Measurements from ENCODE around the gene SMIM20.
A peak's percentile ranks its signal among the peaks of the same experiment; 100 is the strongest.

SMIM20 gene

DNA sequence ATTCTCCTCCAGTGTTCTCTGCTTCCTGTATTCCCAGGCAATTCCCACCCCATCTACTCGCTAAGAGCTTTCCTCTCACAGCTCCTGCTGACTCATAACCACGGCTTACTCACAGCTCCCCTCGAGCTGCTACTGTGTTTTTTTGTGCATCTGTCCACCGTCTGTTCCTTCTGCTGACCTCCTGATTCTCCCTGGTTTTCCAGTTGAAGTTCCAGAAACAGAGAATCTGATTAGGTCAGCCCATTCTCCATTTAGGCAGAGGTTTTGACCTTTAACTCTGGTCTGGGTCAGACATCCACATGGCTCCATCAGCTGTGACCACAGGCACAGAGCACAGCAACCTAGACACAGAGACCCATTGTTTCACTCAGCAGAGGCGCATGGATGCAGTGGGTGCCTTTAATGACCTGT lies 5.5 kb upstream of the SMIM20 start:
- peaks cover 11% of the 10 kb centered on the region for H3K27me3 ChIP-seq (ENCODE audit: insufficient read depth, insufficient read length)
- DNase-seq (ENCODE audit: low read depth, low spot score): no peak
- no peaks in the 10 kb centered on the region for H3K4me1 ChIP-seq (ENCODE audit: insufficient read depth, insufficient read length)
- no peak overlapping the region for H3K9ac ChIP-seq (ENCODE audit: insufficient read length, low read depth)
- no peaks in the 10 kb centered on the region for H3K36me3 ChIP-seq (ENCODE audit: insufficient read depth, insufficient read length, low read length)
- peaks cover 22% of the 10 kb centered on the region for H3K9me3 ChIP-seq (ENCODE audit: insufficient read depth, low read length)
- no peak overlapping the region for H3K4me3 ChIP-seq (ENCODE audit: insufficient read length, low read depth)
- no peak for TF ChIP-seq ZNF274 (IDR thresholded peaks at IDR 0.05; ENCODE audit: low read depth, low read length)

GRCh38 chr4:25911356-25911755 lies 2.7 kb upstream of the SMIM20 start:
- Histone ChIP-seq H3K27me3 (ENCODE audit: insufficient read depth, insufficient read length) (peaks cover 13% of the 10 kb centered on the region), H3K36me3 (ENCODE audit: insufficient read depth, insufficient read length, low read length) (no peaks in the 10 kb centered on the region), H3K9me3 (ENCODE audit: insufficient read depth, low read length) (peaks cover 22% of the 10 kb centered on the region), H3K4me3 (ENCODE audit: insufficient read length, low read depth) (no peak overlapping the region), H3K4me1 (ENCODE audit: insufficient read depth, insufficient read length) (no peaks in the 10 kb centered on the region), H3K9ac (ENCODE audit: insufficient read length, low read depth) (no peak overlapping the region)
- no peak for DNase-seq (ENCODE audit: low read depth, low spot score)
- TF ChIP-seq YY1 (IDR thresholded peaks at IDR 0.05; ENCODE audit: insufficient read depth, insufficient read length) (no peak), ZNF274 (IDR thresholded peaks at IDR 0.05; ENCODE audit: low read depth, low read length) (no peak), SUZ12 (IDR thresholded peaks at IDR 0.05; ENCODE audit: extremely low read depth, insufficient read depth, insufficient read length) (no peak)

- TF ChIP-seq ZNF274 (IDR thresholded peaks at IDR 0.05; ENCODE audit: low read depth, low read length) (no peak), SUZ12 (IDR thresholded peaks at IDR 0.05; ENCODE audit: extremely low read depth, insufficient read depth, insufficient read length) (no peak), YY1 (IDR thresholded peaks at IDR 0.05; ENCODE audit: insufficient read depth, insufficient read length) (no peak)
These were observed 767 bp upstream of the SMIM20 start for GRCh38 chr4:25913056-25913850.

DNA sequence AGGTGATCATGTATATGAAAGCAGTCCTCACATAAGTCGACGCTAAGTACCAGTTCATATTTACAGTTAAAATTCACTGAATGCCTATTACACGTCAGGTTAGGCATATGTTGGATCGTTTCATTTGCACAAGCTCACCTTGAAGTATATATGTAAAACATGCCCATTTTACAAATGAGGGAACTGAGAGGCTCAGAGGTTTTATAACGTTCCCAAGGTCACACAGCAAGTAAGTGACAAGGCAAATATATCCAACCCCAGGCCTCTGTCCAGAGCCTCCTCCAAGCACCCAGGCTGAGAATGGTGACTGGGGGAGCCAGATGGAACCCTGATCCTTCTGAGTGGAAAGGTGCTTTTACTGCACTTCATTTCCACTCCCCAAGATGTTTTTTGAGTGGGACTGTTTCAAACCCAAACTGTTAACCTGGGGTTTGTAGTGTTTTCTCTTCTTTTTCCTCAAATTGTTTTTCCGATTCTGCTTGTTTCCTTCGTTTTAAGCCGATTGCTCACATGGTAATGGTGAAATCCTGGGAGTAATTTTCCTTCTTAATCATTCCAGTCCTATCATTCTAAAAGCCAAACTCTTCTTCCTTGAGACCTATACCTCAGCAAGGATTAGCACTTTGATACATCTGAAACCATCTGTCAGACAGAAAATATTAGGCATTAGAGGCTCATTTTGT lies 791 bp downstream of the SMIM20 start:
- DNase-seq (ENCODE audit: low read depth, low spot score): no peak
- H3K9ac ChIP-seq (ENCODE audit: insufficient read length, low read depth): peak overlapping the region; percentile 74
- peaks cover 9% of the 10 kb centered on the region for H3K9me3 ChIP-seq (ENCODE audit: insufficient read depth, low read length)
- H3K4me3 ChIP-seq (ENCODE audit: insufficient read length, low read depth): peak overlapping the region; percentile 59
- TF ChIP-seq SUZ12 (IDR thresholded peaks at IDR 0.05; ENCODE audit: extremely low read depth, insufficient read depth, insufficient read length) (no peak), ZNF274 (IDR thresholded peaks at IDR 0.05; ENCODE audit: low read depth, low read length) (no peak), YY1 (IDR thresholded peaks at IDR 0.05; ENCODE audit: insufficient read depth, insufficient read length) (no peak)
- H3K27me3 ChIP-seq (ENCODE audit: insufficient read depth, insufficient read length): peaks cover 13% of the 10 kb centered on the region
- no peaks in the 10 kb centered on the region for H3K36me3 ChIP-seq (ENCODE audit: insufficient read depth, insufficient read length, low read length)
- H3K4me1 ChIP-seq (ENCODE audit: insufficient read depth, insufficient read length): no peaks in the 10 kb centered on the region

More at GRCh38 chr4:25913056-25913850, 767 bp upstream of the SMIM20 start:
- Histone ChIP-seq H3K4me3 (ENCODE audit: insufficient read length, low read depth) (peak overlapping the region; percentile 67), H3K36me3 (ENCODE audit: insufficient read depth, insufficient read length, low read length) (no peaks in the 10 kb centered on the region), H3K27me3 (ENCODE audit: insufficient read depth, insufficient read length) (peaks cover 13% of the 10 kb centered on the region), H3K4me1 (ENCODE audit: insufficient read depth, insufficient read length) (no peaks in the 10 kb centered on the region), H3K9me3 (ENCODE audit: insufficient read depth, low read length) (peaks cover 22% of the 10 kb centered on the region), H3K9ac (ENCODE audit: insufficient read length, low read depth) (peak overlapping the region; percentile 79)
- no peak for DNase-seq (ENCODE audit: low read depth, low spot score)

- Histone ChIP-seq H3K9me3 (ENCODE audit: insufficient read depth, low read length) (0 out of 2 replicates have a peak, but pooled peaks cover 6% of the 10 kb centered on the region), H3K4me3 (ENCODE audit: insufficient read length, low read depth) (no peak overlapping the region), H3K36me3 (ENCODE audit: insufficient read depth, insufficient read length, low read length) (no peaks in the 10 kb centered on the region), H3K9ac (ENCODE audit: insufficient read length, low read depth) (no peak overlapping the region), H3K27me3 (ENCODE audit: insufficient read depth, insufficient read length) (peaks cover 13% of the 10 kb centered on the region), H3K4me1 (ENCODE audit: insufficient read depth, insufficient read length) (no peaks in the 10 kb centered on the region)
- no peak for DNase-seq (ENCODE audit: low read depth, low spot score)
- TF ChIP-seq ZNF274 (IDR thresholded peaks at IDR 0.05; ENCODE audit: low read depth, low read length) (no peak), YY1 (IDR thresholded peaks at IDR 0.05; ENCODE audit: insufficient read depth, insufficient read length) (no peak), SUZ12 (IDR thresholded peaks at IDR 0.05; ENCODE audit: extremely low read depth, insufficient read depth, insufficient read length) (no peak)
These were observed 1.3 kb downstream of the SMIM20 start for GRCh38 chr4:25915353-25915705.

DNA sequence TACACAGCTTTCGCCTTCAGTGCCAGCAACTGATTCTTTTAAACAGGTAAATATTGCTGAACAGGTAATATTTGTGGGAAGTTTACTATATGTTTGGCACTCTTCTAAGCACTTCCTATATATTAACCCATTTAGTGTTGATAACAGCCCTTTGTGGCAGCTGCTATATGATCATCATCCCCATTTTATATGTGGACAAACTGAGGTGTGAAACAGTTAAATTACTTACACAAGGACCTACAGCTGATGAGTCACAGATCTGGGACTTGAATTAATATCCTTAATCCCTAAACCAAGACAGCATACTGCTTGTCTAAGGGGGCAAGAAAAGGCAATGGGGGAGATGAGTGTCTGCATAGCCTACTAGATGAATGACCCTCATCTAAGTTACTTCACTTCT lies 2.9 kb downstream of the SMIM20 start:
- Histone ChIP-seq H3K4me3 (ENCODE audit: insufficient read length, low read depth) (no peak overlapping the region), H3K27me3 (ENCODE audit: insufficient read depth, insufficient read length) (peaks cover 13% of the 10 kb centered on the region), H3K36me3 (ENCODE audit: insufficient read depth, insufficient read length, low read length) (peaks cover 9% of the 10 kb centered on the region), H3K4me1 (ENCODE audit: insufficient read depth, insufficient read length) (no peaks in the 10 kb centered on the region), H3K9ac (ENCODE audit: insufficient read length, low read depth) (no peak overlapping the region), H3K9me3 (ENCODE audit: insufficient read depth, low read length) (no peaks in the 10 kb centered on the region)
- DNase-seq (ENCODE audit: low read depth, low spot score): no peak
- no peak for TF ChIP-seq SUZ12 (IDR thresholded peaks at IDR 0.05; ENCODE audit: extremely low read depth, insufficient read depth, insufficient read length)
- TF ChIP-seq ZNF274 (IDR thresholded peaks at IDR 0.05; ENCODE audit: low read depth, low read length): no peak
- no peak for TF ChIP-seq YY1 (IDR thresholded peaks at IDR 0.05; ENCODE audit: insufficient read depth, insufficient read length)

- TF ChIP-seq ZNF274 (IDR thresholded peaks at IDR 0.05; ENCODE audit: low read depth, low read length): no peak
- TF ChIP-seq YY1 (IDR thresholded peaks at IDR 0.05; ENCODE audit: insufficient read depth, insufficient read length): no peak
- no peaks in the 10 kb centered on the region for H3K4me1 ChIP-seq (ENCODE audit: insufficient read depth, insufficient read length)
- no peak overlapping the region for H3K9ac ChIP-seq (ENCODE audit: insufficient read length, low read depth)
- no peaks in the 10 kb centered on the region for H3K9me3 ChIP-seq (ENCODE audit: insufficient read depth, low read length)
- no peak for DNase-seq (ENCODE audit: low read depth, low spot score)
- peaks cover 16% of the 10 kb centered on the region for H3K36me3 ChIP-seq (ENCODE audit: insufficient read depth, insufficient read length, low read length)
- no peak overlapping the region for H3K4me3 ChIP-seq (ENCODE audit: insufficient read length, low read depth)
- no peaks in the 10 kb centered on the region for H3K27me3 ChIP-seq (ENCODE audit: insufficient read depth, insufficient read length)
These were observed 5.7 kb downstream of the SMIM20 start for GRCh38 chr4:25919676-25920075.
